ENCODE measurements around the gene ADRA1B. TPM values are rescaled to one million over a fixed set of nuclear protein-coding genes. Genes with fewer than 3 reads are reported as not detected.

The ADRA1B gene
- total and polyA plus RNA-seq, 10 of the 15 experiments (the other 5 are each of a cell fraction or from before 2014, with no cell fraction given): 0.04 TPM; not detected in 9

GRCh38 chr5:159901772-159902171, 14.5 kb upstream of the ADRA1B start (continued):
- no peak for TF ChIP-seq USF2 (IDR thresholded peaks at IDR 0.05; ENCODE audit: borderline replicate concordance, low read depth, low read length)
- TF ChIP-seq ZSCAN29 (IDR thresholded peaks at IDR 0.05): no peak
- no peak for TF ChIP-seq ZNF687 (IDR thresholded peaks at IDR 0.05)
- TF ChIP-seq KDM1A (IDR thresholded peaks at IDR 0.05; ENCODE audit: borderline replicate concordance): no peak
- no peak for TF ChIP-seq JUNB (IDR thresholded peaks at IDR 0.05)
- TF ChIP-seq EGR1 (IDR thresholded peaks at IDR 0.05; ENCODE audit: borderline replicate concordance in 1 of 2, low read depth in 2 of 2, low read length in 2 of 2): no peak
- TF ChIP-seq MYC (IDR thresholded peaks at IDR 0.05; ENCODE audit: insufficient read depth, insufficient read length, insufficient replicate concordance, low read length, severe bottlenecking): no peak
